Caco-2 (cell line): Measurements from ENCODE around the gene YBEY. TPM values are rescaled to one million over a fixed set of nuclear protein-coding genes. Genes with fewer than 3 reads are reported as not detected.

Experiments
- Bru-seq: library from RNA; stranded (reverse); fragments of 400-500 nt; gene quantifications from one replicate; lab custom pipeline; 2021; lab: Mats Ljungman, UMichigan
- BruChase-seq, 2 experiments: library from RNA; stranded (reverse); fragments of 400-500 nt; gene quantifications; one replicate each; lab custom pipeline; 2021; lab: Mats Ljungman, UMichigan
- BruUV-seq: library from RNA; stranded (reverse); fragments of 400-500 nt; replicated peaks from 2 replicates; lab custom pipeline; 2021; lab: Mats Ljungman, UMichigan
- CTCF ChIA-PET: fragments of 300-600 bp; sonication (Branson Sonifier 250); formaldehyde crosslinking; loops from one replicate; lab custom pipeline; 2022; ENCODE audit warnings: antibody characterized with exemption; lab: Charles Lee
- POLR2A ChIA-PET: fragments of 300-600 bp; sonication (Branson Sonifier 250); formaldehyde crosslinking; loops from one replicate; lab custom pipeline; 2022; ENCODE audit warnings: antibody characterized with exemption; lab: Charles Lee
- DNase-seq, 2 experiments: peaks; one replicate each; pipeline versions ENCODE4 v3.0.0 to v3.0.0-alpha.2; 2020 to 2022
- H3K27me3 ChIP-seq: replicated peaks from 2 replicates; pipeline ENCODE4 v1.6.0; 2011; ENCODE audit warnings: low read length; ENCODE audit not compliant: control insufficient read depth, insufficient read depth
- H3K36me3 ChIP-seq: 2 replicates; pipeline ENCODE4 v1.5.1; 2011; ENCODE audit warnings: low read length; ENCODE audit not compliant: control insufficient read depth, insufficient read depth
- H3K4me1 ChIP-seq: fragments of 250-450 bp; sonication (Bioruptor Pico); 2 replicates; pipeline ENCODE4 v1.5.1; 2020; ENCODE audit warnings: mild to moderate bottlenecking
- H3K4me3 ChIP-seq: 2 replicates; pipeline ENCODE4 v1.5.1; 2011; ENCODE audit warnings: low read depth, mild to moderate bottlenecking, control low read depth, low read length
- H3K9me3 ChIP-seq: fragments of 250-450 bp; sonication (Bioruptor Pico); 2 replicates; pipeline ENCODE4 v1.5.1; 2020; ENCODE audit warnings: mild to moderate bottlenecking, moderate library complexity
- H3K27ac Mint-ChIP-seq: one replicate; pipeline ENCODE4 v1.8.0; 2022; ENCODE audit warnings: mixed read lengths; ENCODE audit not compliant: unreplicated experiment
- H3K27me3 Mint-ChIP-seq: one replicate; pipeline ENCODE4 v1.8.0; 2022; ENCODE audit warnings: mixed read lengths; ENCODE audit not compliant: insufficient read depth, unreplicated experiment
- H3K36me3 Mint-ChIP-seq: one replicate; pipeline ENCODE4 v1.8.0; 2022; ENCODE audit warnings: mild to moderate bottlenecking, mixed read lengths; ENCODE audit not compliant: insufficient read depth, unreplicated experiment
- H3K4me1 Mint-ChIP-seq: one replicate; pipeline ENCODE4 v1.8.0; 2022; ENCODE audit warnings: low read depth, mixed read lengths; ENCODE audit not compliant: unreplicated experiment
- H3K4me3 Mint-ChIP-seq: one replicate; pipeline ENCODE4 v1.8.0; 2022; ENCODE audit warnings: mild to moderate bottlenecking, moderate library complexity, mixed read lengths; ENCODE audit not compliant: unreplicated experiment
- H3K9me3 Mint-ChIP-seq: one replicate; pipeline ENCODE4 v1.8.0; 2022; ENCODE audit warnings: mixed read lengths; ENCODE audit not compliant: unreplicated experiment
- CTCF ChIP-seq, 2 experiments: fragments of 200-600 bp in 1 of 2; IDR thresholded peaks; 1 replicate in 1 of 2; 2 replicates in 1 of 2; pipeline versions ENCODE4 v1.5.1 to v1.8.0; 2011 to 2022; ENCODE audit warnings: antibody characterized with exemption in 1 of 2, control low read depth in 1 of 2, inconsistent platforms in 1 of 2, low read depth in 1 of 2, low read length in 1 of 2, mild to moderate bottlenecking in 1 of 2, moderate library complexity in 1 of 2; ENCODE audit not compliant: insufficient read depth in 1 of 2, severe bottlenecking in 1 of 2, unreplicated experiment in 1 of 2
- intact Hi-C: fragments of 100-400 bp; cut with micrococcal nuclease; formaldehyde crosslinking; loops from one replicate; pipeline ENCODE4 v1.10.0; 2022; ENCODE audit not compliant: unreplicated experiment
- long read RNA-seq: library from polyadenylated mRNA; stranded (forward); transcript quantifications from one replicate; pipeline ENCODE4 v2.0.0, GENCODE V29; 2022
- total RNA-seq: library from RNA; stranded (reverse); gene quantifications from 2 replicates; pipeline ENCODE4 v1.2.3, GENCODE V29; 2022

Gene YBEY, protein sequence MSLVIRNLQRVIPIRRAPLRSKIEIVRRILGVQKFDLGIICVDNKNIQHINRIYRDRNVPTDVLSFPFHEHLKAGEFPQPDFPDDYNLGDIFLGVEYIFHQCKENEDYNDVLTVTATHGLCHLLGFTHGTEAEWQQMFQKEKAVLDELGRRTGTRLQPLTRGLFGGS
- 10.6 and 11.5 TPM in 2 replicates for total RNA-seq
- Bru-seq, nascent RNA: percentile 55 among the genes with signal in this experiment
- percentile 61 among the genes with signal in this experiment for BruChase-seq, experiment 1, labeled RNA remaining after a 2-hour chase
- BruChase-seq, experiment 2, labeled RNA remaining after a 6-hour chase: percentile 62 among the genes with signal in this experiment
- long read RNA-seq, partial matches to known transcripts: 0 of 5 reads
- long read RNA-seq, other reads (novel, unspliced or antisense): 0 of 5 reads

DNA sequence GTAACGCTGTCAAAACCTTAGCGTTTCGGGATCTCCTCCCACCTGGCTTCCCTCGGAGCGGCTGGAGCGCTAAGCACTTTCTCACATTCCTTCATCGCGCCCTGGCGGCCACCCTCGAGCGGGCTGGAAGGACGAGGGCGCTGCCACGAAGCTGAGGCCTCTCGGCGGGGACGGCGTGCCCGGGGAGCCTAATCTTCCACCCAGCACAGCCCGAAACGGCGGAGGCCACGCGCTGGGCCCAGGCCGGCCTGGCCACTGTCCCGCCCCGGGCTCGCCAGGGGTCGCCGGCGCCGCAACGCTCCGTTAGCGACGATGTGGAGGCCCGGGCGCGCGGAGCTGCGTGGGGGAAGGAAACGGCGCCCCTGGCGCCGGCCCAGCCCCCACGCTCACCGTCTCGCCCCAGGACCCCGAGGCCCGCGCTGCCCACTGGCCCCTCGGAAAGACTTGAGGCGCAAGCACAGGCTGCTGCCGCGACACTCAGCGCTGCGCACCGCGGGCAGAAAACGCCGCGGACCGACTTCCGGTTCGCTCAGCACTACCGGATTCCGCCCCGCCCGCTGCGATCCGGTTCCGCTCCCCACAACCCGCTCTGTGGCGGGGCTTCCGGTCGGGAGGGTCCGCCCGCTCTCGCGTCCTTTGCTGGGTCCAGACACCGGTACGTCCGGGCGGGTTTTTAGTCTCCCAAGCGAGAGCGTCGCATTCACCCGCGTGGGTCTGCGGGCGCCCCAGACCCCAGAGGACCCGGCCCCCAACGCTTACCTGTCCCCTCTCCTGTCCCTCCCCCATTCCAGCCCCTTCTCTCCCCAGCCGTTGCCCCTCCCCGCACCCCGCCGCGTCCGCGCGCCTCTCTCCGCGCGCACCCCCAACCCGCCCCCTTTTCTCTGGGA, at the start of gene YBEY:
YBEY (plus strand) TSS at position 582 of the 887 bp plus-strand sequence. CDS start 572 bp downstream, outside the sequence.
- POLR2A ChIA-PET: interaction anchor here (0.6 kb wide), 3 partner anchors 39 to 929 kb away, joined by 3 to 4 read pairs (median 3); no protein-coding TSS in a partner anchor
- Mint-ChIP-seq H3K4me1 (peaks cover 7% of the 10 kb centered on the region), H3K27me3 (no peaks in the 10 kb centered on the region), H3K9me3 (no peaks in the 10 kb centered on the region), H3K36me3 (peaks cover 41% of the 10 kb centered on the region), H3K4me3 (peak within 1 kb of the TSS; percentile 88), H3K27ac (peak within 1 kb of the TSS; percentile 82)
- H3K36me3 ChIP-seq: no peaks in the 10 kb centered on the region
- H3K9me3 ChIP-seq: no peaks in the 10 kb centered on the region
- no TSS peak for BruUV-seq
- CTCF ChIA-PET: interaction anchor here (1.2 to 2.2 kb wide), 2 partner anchors 39 to 315 kb away, joined by 3 to 8 read pairs; no protein-coding TSS in a partner anchor
- H3K4me3 ChIP-seq: peak within 1 kb of the TSS; percentile 68
- H3K4me1 ChIP-seq: peaks cover 12% of the 10 kb centered on the region
- H3K27me3 ChIP-seq: no peaks in the 10 kb centered on the region
- peak; percentile 10 to 51 for TF ChIP-seq CTCF (IDR thresholded peaks at IDR 0.05; ENCODE audit: insufficient read depth in 1 of 2, low read depth in 1 of 2, low read length in 1 of 2, severe bottlenecking in 1 of 2, unreplicated experiment in 1 of 2)
- peak; percentile 93 for DNase-seq
- intact Hi-C loops: loop anchor here (2.0 kb wide), 1 partner anchor 39 kb away; the partner anchor contains the start of gene PCNT

- H3K27me3 Mint-ChIP-seq: no peaks in the 10 kb centered on the region
- no peak overlapping the region for H3K4me3 Mint-ChIP-seq
- Histone ChIP-seq H3K9me3 (no peaks in the 10 kb centered on the region), H3K27me3 (no peaks in the 10 kb centered on the region), H3K4me3 (no peak overlapping the region), H3K4me1 (no peaks in the 10 kb centered on the region), H3K36me3 (peaks cover 3% of the 10 kb centered on the region; the same call in 1 of the 2 replicates)
- POLR2A ChIA-PET: no interaction called here
- H3K9me3 Mint-ChIP-seq: no peaks in the 10 kb centered on the region
- CTCF ChIA-PET: no interaction called here
- peaks cover 5% of the 10 kb centered on the region for H3K4me1 Mint-ChIP-seq
- no peak overlapping the region for H3K27ac Mint-ChIP-seq
- no peak for TF ChIP-seq CTCF (IDR thresholded peaks at IDR 0.05; ENCODE audit: insufficient read depth in 1 of 2, low read depth in 1 of 2, low read length in 1 of 2, severe bottlenecking in 1 of 2, unreplicated experiment in 1 of 2)
- intact Hi-C loops: no loop called here
- no peak for DNase-seq
- BruUV-seq: no TSS peak
- H3K36me3 Mint-ChIP-seq: peaks cover 64% of the 10 kb centered on the region
These were observed 48.7 kb upstream of the YBEY start for GRCh38 chr21:46237474-46237873.
